Measurements from ENCODE around the gene SHISAL1.

GRCh38 chr22:44360668-44361381, 48.1 kb upstream of the SHISAL1 start:
- TF ChIP-seq EZH2 (IDR thresholded peaks at IDR 0.05; ENCODE audit: insufficient read depth, poor library complexity, severe bottlenecking) (no peak), EZH2phosphoT487 (IDR thresholded peaks at IDR 0.05; ENCODE audit: insufficient read depth, low read depth) (no peak)
